ENCODE results near the gene VEPH1. TPM values are rescaled to one million over a fixed set of nuclear protein-coding genes. Genes with fewer than 3 reads are reported as not detected.

Gene VEPH1
- total RNA-seq, 1 experiment from 2014 or later: 7.7 TPM

GRCh38 chr3:157495846-157496245 lies 7.4 kb downstream of the VEPH1 start:
- H2BK5ac ChIP-seq (ENCODE audit: insufficient read length, low read length): no peak overlapping the region
- H3K27ac ChIP-seq (ENCODE audit: insufficient read length, low read depth, low read length): no peak overlapping the region
- H2BK120ac ChIP-seq (ENCODE audit: low read depth, low read length, poor library complexity, severe bottlenecking): no peak overlapping the region
- H3K79me2 ChIP-seq (ENCODE audit: insufficient read depth, low read length): no peaks in the 10 kb centered on the region
- no peak overlapping the region for H4K5ac ChIP-seq (ENCODE audit: insufficient read length, low read depth, low read length)
- no peaks in the 10 kb centered on the region; a peak in 1 of 7 replicates for H3K36me3 Mint-ChIP-seq (ENCODE audit: insufficient read depth in 1 of 3, low read depth in 3 of 3)
- H3T11ph ChIP-seq (ENCODE audit: low read length): no peak overlapping the region
- peaks cover 6% of the 10 kb centered on the region for H3K23me2 ChIP-seq (ENCODE audit: insufficient read length, low read depth, low read length, poor library complexity, severe bottlenecking)
- no CpG with 5 or more reads among the region's 3 CpGs for WGBS (ENCODE audit: extremely low coverage, insufficient read length, low lambda C conversion rate)
- no peak for TF ChIP-seq CTCF (conservative IDR thresholded peaks at IDR 0.05)
- H2BK15ac ChIP-seq (ENCODE audit: low read depth, low read length): no peak overlapping the region
- H3K27me3 Mint-ChIP-seq (ENCODE audit: low read depth): no peaks in the 10 kb centered on the region; the same call in none of the 2 replicates
- no peak overlapping the region for H3K4me2 ChIP-seq (ENCODE audit: insufficient read depth, insufficient read length, low read length)
- H3K27ac Mint-ChIP-seq: peak overlapping the region in 1 of 3 experiments; percentile 76; a peak in 1 of 7 replicates
- no peak overlapping the region for H3K14ac ChIP-seq (ENCODE audit: insufficient read depth, low read length)
- H3K9me3 ChIP-seq (ENCODE audit: control insufficient read depth, low read depth, low read length): no peaks in the 10 kb centered on the region
- no peak overlapping the region for H3K4ac ChIP-seq (ENCODE audit: low read depth, low read length)
- H3K4me1 Mint-ChIP-seq: peaks cover 73 to 79% of the 10 kb centered on the region in 2 experiments
- H3K18ac ChIP-seq (ENCODE audit: insufficient read length, low read depth, low read length): no peak overlapping the region
- H4K8ac ChIP-seq (replicated peaks; ENCODE audit: insufficient read length, low read depth, low read length): no peak overlapping the region
- H3K9ac ChIP-seq (ENCODE audit: extremely low read depth, insufficient read length, low read length): no peak overlapping the region
- H2BK12ac ChIP-seq (ENCODE audit: insufficient read length, low read depth, low read length): no peak overlapping the region
- H3K79me1 ChIP-seq (ENCODE audit: insufficient read depth, low read depth, low read length, poor library complexity, severe bottlenecking): no peaks in the 10 kb centered on the region
- H3K23ac ChIP-seq (ENCODE audit: insufficient read length, low read depth, low read length): no peak overlapping the region
- peaks cover 10% of the 10 kb centered on the region; the same call in 1 of the 2 replicates for H3K4me1 ChIP-seq (ENCODE audit: insufficient read depth, low read length)
- no peak overlapping the region for H2AFZ ChIP-seq (ENCODE audit: low read length)
- H2BK20ac ChIP-seq (ENCODE audit: low read depth, low read length, poor library complexity, severe bottlenecking): no peak overlapping the region
- no peak overlapping the region for H2AK5ac ChIP-seq (ENCODE audit: insufficient read length, low read length)
- no peak overlapping the region for H4K91ac ChIP-seq (ENCODE audit: insufficient read length, low read depth, low read length)
- no peaks in the 10 kb centered on the region for H3K9me3 Mint-ChIP-seq
- no peak overlapping the region for H3K56ac ChIP-seq (ENCODE audit: insufficient read length, low read depth, low read length)
- no peak overlapping the region for H3K4me3 Mint-ChIP-seq
- no peaks in the 10 kb centered on the region for H3K27me3 ChIP-seq (ENCODE audit: insufficient read depth, low read length)
- no peaks in the 10 kb centered on the region for H4K20me1 ChIP-seq (ENCODE audit: control insufficient read depth, insufficient read depth, insufficient read length)
- DNase-seq: no peak
